Calu3 (cell line): Measurements from ENCODE around the gene ARSG. TPM values are rescaled to one million over a fixed set of nuclear protein-coding genes. Genes with fewer than 3 reads are reported as not detected.

ENCODE experiments used
- BruUV-seq: library from RNA; stranded (reverse); fragments of 400-500 nt; replicated peaks from 2 replicates; lab custom pipeline; 2021; lab: Mats Ljungman, UMichigan
- CTCF ChIA-PET: fragments of 300-600 bp; sonication (Branson Sonifier 250); formaldehyde crosslinking; loops from one replicate; lab custom pipeline; 2022; ENCODE audit warnings: antibody characterized with exemption; lab: Charles Lee
- DNase-seq: peaks from one replicate; pipeline ENCODE4 v3.0.0; 2022
- H3K27ac Mint-ChIP-seq: one replicate; pipeline ENCODE4 v1.8.0; 2022; ENCODE audit warnings: mixed read lengths; ENCODE audit not compliant: unreplicated experiment
- H3K27me3 Mint-ChIP-seq: one replicate; pipeline ENCODE4 v1.8.0; 2022; ENCODE audit warnings: mixed read lengths; ENCODE audit not compliant: unreplicated experiment
- H3K36me3 Mint-ChIP-seq: one replicate; pipeline ENCODE4 v1.8.0; 2022; ENCODE audit warnings: mild to moderate bottlenecking, moderate library complexity, mixed read lengths; ENCODE audit not compliant: insufficient read depth, unreplicated experiment
- H3K4me1 Mint-ChIP-seq: one replicate; pipeline ENCODE4 v1.8.0; 2022; ENCODE audit warnings: mild to moderate bottlenecking, low read depth, mixed read lengths; ENCODE audit not compliant: unreplicated experiment
- H3K4me3 Mint-ChIP-seq: one replicate; pipeline ENCODE4 v1.8.0; 2022; ENCODE audit warnings: mild to moderate bottlenecking, low read depth, moderate library complexity, mixed read lengths; ENCODE audit not compliant: unreplicated experiment
- H3K9me3 Mint-ChIP-seq: one replicate; pipeline ENCODE4 v1.8.0; 2022; ENCODE audit warnings: low read depth, mixed read lengths; ENCODE audit not compliant: unreplicated experiment
- CTCF ChIP-seq: fragments of 200-600 bp; IDR thresholded peaks from one replicate; pipeline ENCODE4 v1.8.0; 2022; ENCODE audit warnings: antibody characterized with exemption; ENCODE audit not compliant: unreplicated experiment
- intact Hi-C: fragments of 100-400 bp; cut with micrococcal nuclease; formaldehyde crosslinking; loops from one replicate; pipeline ENCODE4 v1.10.0; 2022; ENCODE audit not compliant: unreplicated experiment
- total RNA-seq: library from RNA; stranded (reverse); gene quantifications from 2 replicates; pipeline ENCODE4 v1.2.3, GENCODE V29; 2022

The ARSG gene
- total RNA-seq, 1 experiment from 2014 or later, result 1.4 TPM

GRCh38 chr17:68437979-68438822 is 146.9 kb downstream of the ARSG start:
- Mint-ChIP-seq H3K4me1 (peaks cover 10% of the 10 kb centered on the region), H3K4me3 (no peak overlapping the region), H3K27me3 (no peaks in the 10 kb centered on the region), H3K36me3 (peaks cover 43% of the 10 kb centered on the region), H3K9me3 (no peaks in the 10 kb centered on the region), H3K27ac (no peak overlapping the region)
- intact Hi-C loops, result loop anchor here (1.0 to 2.0 kb wide), 2 partner anchors 19 to 175 kb away; partner anchors contain the start of gene WIPI1
- no peak for TF ChIP-seq CTCF
- BruUV-seq, result no TSS peak
- DNase-seq, result peak; percentile 30
- CTCF ChIA-PET, result interaction anchor here (0.6 to 0.7 kb wide), 2 partner anchors 15 to 321 kb away, joined by 3 read pairs; no protein-coding TSS in a partner anchor

- H3K36me3 Mint-ChIP-seq, result peaks cover 51% of the 10 kb centered on the region
- no peak for DNase-seq
- intact Hi-C loops, result no loop called here
- CTCF ChIA-PET, result no interaction called here
- no peak overlapping the region for H3K4me3 Mint-ChIP-seq
- H3K27ac Mint-ChIP-seq, result no peak overlapping the region
- no peak for TF ChIP-seq CTCF
- no TSS peak for BruUV-seq
- H3K4me1 Mint-ChIP-seq, result peaks cover 10% of the 10 kb centered on the region
- H3K9me3 Mint-ChIP-seq, result no peaks in the 10 kb centered on the region
- H3K27me3 Mint-ChIP-seq, result no peaks in the 10 kb centered on the region
Observed at GRCh38 chr17:68439656-68440290, 148.5 kb downstream of the ARSG start.

GRCh38 chr17:68440526-68440925 is 149.2 kb downstream of the ARSG start:
- TF ChIP-seq CTCF, result no peak
- H3K9me3 Mint-ChIP-seq, result no peaks in the 10 kb centered on the region
- H3K27me3 Mint-ChIP-seq, result no peaks in the 10 kb centered on the region
- no peak overlapping the region for H3K27ac Mint-ChIP-seq
- CTCF ChIA-PET, result no interaction called here
- H3K4me1 Mint-ChIP-seq, result peaks cover 10% of the 10 kb centered on the region
- intact Hi-C loops, result no loop called here
- H3K36me3 Mint-ChIP-seq, result peaks cover 51% of the 10 kb centered on the region
- no TSS peak for BruUV-seq
- no peak overlapping the region for H3K4me3 Mint-ChIP-seq
- DNase-seq, result no peak

- Mint-ChIP-seq H3K27me3 (no peaks in the 10 kb centered on the region), H3K9me3 (no peaks in the 10 kb centered on the region), H3K27ac (no peak overlapping the region), H3K4me3 (no peak overlapping the region), H3K4me1 (peaks cover 4% of the 10 kb centered on the region), H3K36me3 (peaks cover 45% of the 10 kb centered on the region)
- no TSS peak for BruUV-seq
- TF ChIP-seq CTCF, result no peak
- DNase-seq, result no peak
- intact Hi-C loops, result no loop called here
- CTCF ChIA-PET, result no interaction called here
Observed at GRCh38 chr17:68441070-68441770, 149.9 kb downstream of the ARSG start.
